OCI-LY3 (cell line): ENCODE measurements around the gene GFER.

ENCODE experiments used
- H2AFZ ChIP-seq: fragments of 200-600, 300-600 bp; shearing (Covaris generic); 2 replicates; pipeline ENCODE4 v1.6.0; 2014; ENCODE audit warnings: antibody characterized with exemption, low read depth, low read length
- H3K27ac ChIP-seq: fragments of 200-600, 300-600 bp; sonication (generic); 2 replicates; pipeline ENCODE4 v1.5.1; 2014; ENCODE audit warnings: mild to moderate bottlenecking, low read length, moderate library complexity, mixed read lengths
- H3K27me3 ChIP-seq: fragments of 200-600, 300-600 bp; sonication (generic); 2 replicates; pipeline ENCODE4 v1.6.1; 2014; ENCODE audit warnings: low read depth, low read length, mixed read lengths
- H3K36me3 ChIP-seq: fragments of 200-600, 300-600 bp; sonication (generic); replicated peaks from 2 replicates; pipeline ENCODE3; 2014; ENCODE audit warnings: low read depth, low read length, mixed read lengths
- H3K4me1 ChIP-seq: fragments of 300-600, 200-600 bp; sonication (generic); 2 replicates; pipeline ENCODE4 v1.6.1; 2014; ENCODE audit warnings: low read length, mixed read lengths
- H3K4me2 ChIP-seq: fragments of 200-600, 300-600 bp; sonication (generic); 2 replicates; pipeline ENCODE4 v1.6.1; 2014; ENCODE audit warnings: low read length, mixed read lengths
- H3K4me3 ChIP-seq: fragments of 300-600, 200-600 bp; sonication (generic); 2 replicates; pipeline ENCODE4 v1.5.1; 2014; ENCODE audit warnings: antibody characterized with exemption, mild to moderate bottlenecking, low read length, moderate library complexity
- H3K79me2 ChIP-seq: fragments of 300-600, 200-600 bp; shearing (Covaris generic); 2 replicates; pipeline ENCODE4 v1.6.1; 2014; ENCODE audit warnings: mild to moderate bottlenecking, low read length, mixed read lengths
- H3K9ac ChIP-seq: fragments of 300-600, 200-600 bp; shearing (Covaris generic); 2 replicates; pipeline ENCODE4 v1.6.0; 2014; ENCODE audit warnings: mild to moderate bottlenecking, low read length, moderate library complexity
- H3K9me3 ChIP-seq: fragments of 200-600, 300-600 bp; shearing (Covaris generic); 2 replicates; pipeline ENCODE4 v1.6.1; 2014; ENCODE audit warnings: low read length, mixed read lengths; ENCODE audit not compliant: insufficient read depth
- H4K20me1 ChIP-seq: fragments of 200-600, 300-600 bp; sonication (generic); 2 replicates; pipeline ENCODE4 v1.6.1; 2016; ENCODE audit warnings: low read length, mixed read lengths; ENCODE audit not compliant: insufficient read depth
- CTCF ChIP-seq: fragments of 200-600, 300-600 bp; sonication (generic); IDR thresholded peaks from 2 replicates; pipeline ENCODE4 v1.5.1; 2014; ENCODE audit warnings: antibody characterized with exemption, low read length, low read depth
- EZH2phosphoT487 ChIP-seq: fragments of 200-600 bp; shearing (Covaris generic); IDR thresholded peaks from 2 replicates; pipeline ENCODE4 v1.6.1; 2018; ENCODE audit warnings: antibody characterized with exemption, mixed run types, low read depth

Gene GFER

GRCh38 chr16:1989209-1990100, 5.5 kb downstream of the GFER start, which contains the start of gene SYNGR3:
TSS of gene SYNGR3 (plus strand) at chr16:1989970. CDS start at chr16:1990103, 133 bp downstream.
- H3K27me3 ChIP-seq: no peaks in the 10 kb centered on the region

GRCh38 chr16:1990101-1990350, 6.0 kb downstream of the GFER start:
- TF ChIP-seq CTCF (no peak), EZH2phosphoT487 (no peak)
- Histone ChIP-seq H3K4me2 (peak overlapping the region; percentile 66), H3K9me3 (no peaks in the 10 kb centered on the region), H3K79me2 (peaks cover 9% of the 10 kb centered on the region), H3K4me1 (peaks cover 13% of the 10 kb centered on the region), H3K4me3 (peak overlapping the region; percentile 77), H3K27me3 (no peaks in the 10 kb centered on the region), H2AFZ (no peak overlapping the region), H3K36me3 (peaks cover 14% of the 10 kb centered on the region), H4K20me1 (no peaks in the 10 kb centered on the region), H3K9ac (no peak overlapping the region; the same call in 1 of the 2 replicates), H3K27ac (no peak overlapping the region)

More at GRCh38 chr16:1989209-1990100, 5.5 kb downstream of the GFER start, which contains the start of gene SYNGR3:
- H3K4me3 ChIP-seq: peak within 1 kb of the TSS; percentile 77
- H3K4me2 ChIP-seq: peak within 1 kb of the TSS; percentile 66
- no peaks in the 10 kb centered on the region for H4K20me1 ChIP-seq
- no peak within 1 kb of the TSS for H2AFZ ChIP-seq
- H3K27ac ChIP-seq: no peak within 1 kb of the TSS
- TF ChIP-seq EZH2phosphoT487 (no peak), CTCF (no peak)
- H3K36me3 ChIP-seq: peaks cover 14% of the 10 kb centered on the region
- H3K4me1 ChIP-seq: peaks cover 15% of the 10 kb centered on the region
- no peaks in the 10 kb centered on the region for H3K9me3 ChIP-seq
- peak within 1 kb of the TSS; percentile 9; the same call in 1 of the 2 replicates for H3K9ac ChIP-seq
- peaks cover 12% of the 10 kb centered on the region for H3K79me2 ChIP-seq

- no peak overlapping the region for H3K27ac ChIP-seq
These were observed 6.5 kb downstream of the GFER start for GRCh38 chr16:1990351-1991134.

More at GRCh38 chr16:1990351-1991134, 6.5 kb downstream of the GFER start:
- peaks cover 8% of the 10 kb centered on the region for H3K4me1 ChIP-seq
- H2AFZ ChIP-seq: no peak overlapping the region
- H3K9me3 ChIP-seq: no peaks in the 10 kb centered on the region
- peaks cover 14% of the 10 kb centered on the region for H3K36me3 ChIP-seq
- TF ChIP-seq CTCF: no peak
- no peak for TF ChIP-seq EZH2phosphoT487
- peak overlapping the region; percentile 9; the same call in 1 of the 2 replicates for H3K9ac ChIP-seq
- peak overlapping the region; percentile 66 for H3K4me2 ChIP-seq
- no peaks in the 10 kb centered on the region for H3K27me3 ChIP-seq
- H3K79me2 ChIP-seq: peaks cover 4% of the 10 kb centered on the region
- H4K20me1 ChIP-seq: no peaks in the 10 kb centered on the region
- H3K4me3 ChIP-seq: peak overlapping the region; percentile 77
